SU-DHL-6 (cell line): ENCODE data around the gene CYFIP2.

Experiments
- EZH2phosphoT487 ChIP-seq: fragments of 200-600 bp; sonication (generic), shearing (Covaris generic); conservative IDR thresholded peaks from 2 replicates; pipeline ENCODE4 v1.6.1; 2018; ENCODE audit warnings: mild to moderate bottlenecking, antibody characterized with exemption, low read length, moderate library complexity, mixed read lengths
- TF ChIP-seq, protein P1 (sequence below): fragments of 200-600 bp; sonication (generic); IDR thresholded peaks from one replicate; pipeline ENCODE4 v1.5.1; 2017; ENCODE audit warnings: antibody characterized with exemption, mild to moderate bottlenecking, low read length, moderate library complexity; ENCODE audit not compliant: insufficient read depth, poor library complexity, severe bottlenecking

DNA sequence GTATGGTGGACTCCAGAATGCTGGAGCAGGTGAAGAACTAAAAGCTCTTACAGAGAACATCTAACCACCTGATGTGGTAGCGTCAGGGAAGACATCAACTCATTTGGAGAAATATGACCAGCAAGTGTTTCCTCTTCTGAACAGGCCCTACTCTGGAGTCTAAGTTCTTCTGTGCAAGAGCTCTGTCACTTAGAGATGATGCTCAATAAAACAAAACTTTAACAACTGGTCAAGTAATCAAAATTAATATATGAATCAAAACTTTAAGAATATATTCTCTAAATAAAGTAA lies 85.8 kb downstream of the CYFIP2 start:
- TF ChIP-seq, protein P1, sequence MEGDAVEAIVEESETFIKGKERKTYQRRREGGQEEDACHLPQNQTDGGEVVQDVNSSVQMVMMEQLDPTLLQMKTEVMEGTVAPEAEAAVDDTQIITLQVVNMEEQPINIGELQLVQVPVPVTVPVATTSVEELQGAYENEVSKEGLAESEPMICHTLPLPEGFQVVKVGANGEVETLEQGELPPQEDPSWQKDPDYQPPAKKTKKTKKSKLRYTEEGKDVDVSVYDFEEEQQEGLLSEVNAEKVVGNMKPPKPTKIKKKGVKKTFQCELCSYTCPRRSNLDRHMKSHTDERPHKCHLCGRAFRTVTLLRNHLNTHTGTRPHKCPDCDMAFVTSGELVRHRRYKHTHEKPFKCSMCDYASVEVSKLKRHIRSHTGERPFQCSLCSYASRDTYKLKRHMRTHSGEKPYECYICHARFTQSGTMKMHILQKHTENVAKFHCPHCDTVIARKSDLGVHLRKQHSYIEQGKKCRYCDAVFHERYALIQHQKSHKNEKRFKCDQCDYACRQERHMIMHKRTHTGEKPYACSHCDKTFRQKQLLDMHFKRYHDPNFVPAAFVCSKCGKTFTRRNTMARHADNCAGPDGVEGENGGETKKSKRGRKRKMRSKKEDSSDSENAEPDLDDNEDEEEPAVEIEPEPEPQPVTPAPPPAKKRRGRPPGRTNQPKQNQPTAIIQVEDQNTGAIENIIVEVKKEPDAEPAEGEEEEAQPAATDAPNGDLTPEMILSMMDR: no peak
- no peak for TF ChIP-seq EZH2phosphoT487
